Erythroblast (primary cell): ENCODE measurements around the gene SIRT6.
"Not testable (repeated sequence)": the region's sequence is repeated elsewhere in the genome, so short reads cannot be mapped to it uniquely, and the experiment has no call there.

Experiments used
- DNase-seq, 2 experiments: peaks; one replicate each; lab custom pipeline; 2025; lab: John Stamatoyannopoulos, UW
- GATA1 ChIP-seq: IDR thresholded peaks from 2 replicates; pipeline ENCODE4 v1.6.1; 2011; ENCODE audit warnings: low read depth, mild to moderate bottlenecking, control low read depth, low read length, moderate library complexity
- POLR2A ChIP-seq: IDR thresholded peaks from 2 replicates; pipeline ENCODE4 v1.6.1; 2011; ENCODE audit warnings: mild to moderate bottlenecking, low read length

The SIRT6 gene

GRCh38 chr19:4140237-4140711 is 42.1 kb downstream of the SIRT6 start:
- DNase-seq = peak; percentile 72 to 77
- TF ChIP-seq GATA1 (no peak), POLR2A (no peak)

GRCh38 chr19:4139614-4140236 is 42.6 kb downstream of the SIRT6 start:
- DNase-seq = peak; percentile 80 to 90
- TF ChIP-seq POLR2A (no peak), GATA1 (no peak)

- TF ChIP-seq POLR2A (no peak), GATA1 (no peak)
- no peak for DNase-seq
Measured at GRCh38 chr19:4138445-4138844, 43.9 kb downstream of the SIRT6 start.

GRCh38 chr19:4136680-4137088 is 45.7 kb downstream of the SIRT6 start:
- DNase-seq = no peak
- TF ChIP-seq GATA1 (no peak), POLR2A (no peak)

- DNase-seq = not testable (repeated sequence)
Measured at GRCh38 chr19:4135386-4135785, 47.0 kb downstream of the SIRT6 start.

GRCh38 chr19:4134351-4134750 is 48.0 kb downstream of the SIRT6 start:
- DNase-seq = no peak
- TF ChIP-seq GATA1 = no peak
- TF ChIP-seq POLR2A = no peak

- TF ChIP-seq POLR2A = peak; percentile 47
- TF ChIP-seq GATA1 = peak; percentile 28
- peak; percentile 87 to 93 for DNase-seq
Measured at GRCh38 chr19:4130744-4131438, 51.5 kb downstream of the SIRT6 start.

- DNase-seq = not testable (repeated sequence)
Measured at GRCh38 chr19:4129050-4129449, 53.3 kb downstream of the SIRT6 start.

- DNase-seq = not testable (repeated sequence)
Measured at GRCh38 chr19:4127322-4127721, 55.0 kb downstream of the SIRT6 start.

GRCh38 chr19:4124638-4125037 is 57.7 kb downstream of the SIRT6 start:
- no peak for DNase-seq
- TF ChIP-seq GATA1 (no peak), POLR2A (no peak)
